GM12892 (cell line): ENCODE measurements around the gene SIK3.

Experiments
- POLR2A ChIP-seq: IDR thresholded peaks from 2 replicates; pipeline ENCODE4 v1.6.1; 2011; ENCODE audit warnings: low read depth, low read length, control low read depth
- TAF1 ChIP-seq: IDR thresholded peaks from 2 replicates; pipeline ENCODE4 v1.6.1; 2011; ENCODE audit warnings: low read depth, mild to moderate bottlenecking, control low read depth, low read length, borderline replicate concordance

- TF ChIP-seq TAF1 = no peak
- no peak for TF ChIP-seq POLR2A
These were observed 297.6 kb downstream of the SIK3 start for GRCh38 chr11:116800610-116801009.
